K562 (cell line): Measurements from ENCODE around the gene CCDC9. TPM values are rescaled to one million over a fixed set of nuclear protein-coding genes. Genes with fewer than 3 reads are reported as not detected.

ENCODE experiments used
- ASH1L ChIP-seq: fragments of 450-650 bp; IDR thresholded peaks from 2 replicates; pipeline ENCODE4 v1.6.1; 2018; ENCODE audit warnings: borderline replicate concordance, mild to moderate bottlenecking, low read depth; ENCODE audit not compliant: partially characterized antibody
- CBFB ChIP-seq: sonication (generic); formaldehyde crosslinking; IDR thresholded peaks from 2 replicates; pipeline ENCODE4 v1.4.0; 2020; ENCODE audit warnings: mild to moderate bottlenecking, missing genetic modification reagents
- CBX8 ChIP-seq: fragments of 200-600 bp; sonication (generic); IDR thresholded peaks from 2 replicates; pipeline ENCODE4 v1.6.1; 2012; ENCODE audit warnings: borderline replicate concordance, mixed run types, low read depth, mild to moderate bottlenecking, moderate library complexity, mixed read lengths, low read length, control low read depth, inconsistent platforms; ENCODE audit not compliant: poor library complexity, severe bottlenecking; ENCODE audit errors: extremely low read depth
- CREM ChIP-seq: IDR thresholded peaks from 2 replicates; pipeline ENCODE4 v1.6.1; 2014; ENCODE audit warnings: antibody characterized with exemption, low read depth
- DDX20 ChIP-seq: fragments of 450-650 bp; IDR thresholded peaks from 2 replicates; pipeline ENCODE4 v1.6.1; 2016; ENCODE audit warnings: missing genetic modification characterization, low read depth, mild to moderate bottlenecking, missing compliant biosample characterization, moderate library complexity
- EP400 ChIP-seq: fragments of 450-650 bp; IDR thresholded peaks from 2 replicates; pipeline ENCODE4 v1.6.1; 2017; ENCODE audit warnings: antibody characterized with exemption, mild to moderate bottlenecking, moderate library complexity
- GTF2A2 ChIP-seq: IDR thresholded peaks from 2 replicates; pipeline ENCODE4 v1.6.1; 2016; ENCODE audit warnings: mild to moderate bottlenecking, missing genetic modification characterization, missing compliant biosample characterization
- HES1 ChIP-seq: fragments of 450-650 bp; IDR thresholded peaks from 2 replicates; pipeline ENCODE4 v1.6.1; 2016; ENCODE audit warnings: low read depth, mild to moderate bottlenecking, moderate library complexity
- IFI16 ChIP-seq: fragments of 250-450 bp; sonication (Bioruptor Pico); IDR thresholded peaks from 2 replicates; pipeline ENCODE4 v2.1.2; 2022; ENCODE audit warnings: mild to moderate bottlenecking, inconsistent platforms
- LARP7 ChIP-seq: fragments of 450-650 bp; IDR thresholded peaks from 2 replicates; pipeline ENCODE4 v1.6.1; 2016
- MAX ChIP-seq: sonication (generic); formaldehyde crosslinking; IDR thresholded peaks from 2 replicates; pipeline ENCODE4 v1.9.0; 2022; ENCODE audit warnings: mild to moderate bottlenecking, missing genetic modification reagents
- NFRKB ChIP-seq: fragments of 450-650 bp; IDR thresholded peaks from 2 replicates; pipeline ENCODE4 v1.6.1; 2016; ENCODE audit warnings: low read depth
- PHF21A ChIP-seq: fragments of 450-650 bp; IDR thresholded peaks from 2 replicates; pipeline ENCODE4 v1.6.1; 2017; ENCODE audit warnings: low read depth, borderline replicate concordance
- RB1 ChIP-seq: fragments of 450-650 bp; IDR thresholded peaks from 2 replicates; pipeline ENCODE4 v1.6.1; 2017; ENCODE audit warnings: low read depth, mild to moderate bottlenecking
- SAFB2 ChIP-seq: fragments of 200-400 bp; formaldehyde crosslinking; IDR thresholded peaks from 2 replicates; pipeline ENCODE4 v1.6.1; 2018; ENCODE audit warnings: borderline replicate concordance, low read length, low read depth, moderate library complexity; ENCODE audit not compliant: severe bottlenecking
- SIRT6 ChIP-seq: IDR thresholded peaks from one replicate; pipeline ENCODE4 v1.6.1; 2012; ENCODE audit warnings: low read depth, mild to moderate bottlenecking, control low read depth, inconsistent platforms, low read length, moderate library complexity
- SPI1 ChIP-seq: IDR thresholded peaks from 2 replicates; pipeline ENCODE4 v1.6.1; 2011; ENCODE audit warnings: low read depth, low read length, control low read depth, borderline replicate concordance
- SUPT5H ChIP-seq: fragments of 450-650 bp; IDR thresholded peaks from 2 replicates; pipeline ENCODE4 v1.6.1; 2016
- TRIM28 ChIP-seq: fragments of 450-650 bp; IDR thresholded peaks from 2 replicates; pipeline ENCODE4 v1.6.1; 2017
- ZNF589 ChIP-seq: fragments of 200-800 bp; sonication (Bioruptor generic); IDR thresholded peaks from 2 replicates; pipeline ENCODE4 v1.6.1; 2016; ENCODE audit warnings: low read depth, missing genetic modification characterization, missing compliant biosample characterization
- ZNF830 ChIP-seq: fragments of 250-450 bp; sonication (Bioruptor Pico); IDR thresholded peaks from 2 replicates; pipeline ENCODE4 v1.5.0; 2021; ENCODE audit warnings: mild to moderate bottlenecking
- ZSCAN32 ChIP-seq: fragments of 450-650 bp; formaldehyde crosslinking; IDR thresholded peaks from 2 replicates; pipeline ENCODE4 v1.4.0; 2020; ENCODE audit warnings: mild to moderate bottlenecking, moderate library complexity
- polyA plus RNA-seq, 8 experiments: library from polyadenylated mRNA; depleted of rRNA in 4 of 8; stranded (reverse) in 5 of 8; unstranded in 3 of 8; fragments of >200 nt; fragmentation: Nextera tagmentation in 2 of 8; fragmentation: Illumina TruSeq in 1 of 8; extraction: Ambion mirVana in 2 of 8; extraction: Trizol in 1 of 8; gene quantifications; 2 replicates each; pipeline versions ENCODE4 v1.2.1 to v1.2.3, GENCODE V29; 2011 to 2014; ENCODE audit warnings: inconsistent platforms in 1 of 8, missing spikeins in 1 of 8
- total RNA-seq, 7 experiments: library from RNA; depleted of rRNA in 6 of 7; stranded (reverse); fragments of >200 nt in 6 of 7; fragmentation: Illumina TruSeq in 2 of 7; extraction: Trizol in 2 of 7; gene quantifications; 2 replicates each; pipeline versions ENCODE4 v1.2.1 to v1.2.3, GENCODE V29; 2011 to 2021; ENCODE audit warnings: low replicate concordance in 1 of 7
- TF ChIP-seq, protein P1 (sequence below): fragments of 450-650 bp; IDR thresholded peaks from 2 replicates; pipeline ENCODE4 v1.6.1; 2016; ENCODE audit warnings: mild to moderate bottlenecking
- TF ChIP-seq, protein P2 (sequence below): sonication (generic); formaldehyde crosslinking; IDR thresholded peaks from 2 replicates; pipeline ENCODE4 v1.8.0; 2022; ENCODE audit warnings: missing genetic modification reagents, mild to moderate bottlenecking, borderline replicate concordance

CCDC9 gene
- total and polyA plus RNA-seq, 9 of the 15 experiments (the other 6 are each of a cell fraction or from before 2014, with no cell fraction given): 0.23 to 38.6 (median 8.4) TPM

- TF ChIP-seq EP400 (peak; percentile 69), NFRKB (peak; percentile 89), SIRT6 (no peak), ZSCAN32 (CRISPR knock-in tag) (no peak), PHF21A (peak; percentile 7; the same call in 1 of the 2 replicates), IFI16 (no peak), GTF2A2 (tag) (no peak), RB1 (no peak), TRIM28 (peak; percentile 60; the same call in 1 of the 2 replicates), LARP7 (no peak), CREM (peak; percentile 35), ASH1L (peak; percentile 35), ZNF830 (peak; percentile 57; the same call in 1 of the 2 replicates), SUPT5H (no peak; the same call in none of the 2 replicates), SPI1 (peak; percentile 64; the same call in 1 of the 2 replicates), CBFB (CRISPR knock-in tag) (no peak), HES1 (no peak), DDX20 (tag) (no peak), SAFB2 (no peak), MAX (no peak; the same call in 1 of the 2 replicates), ZNF589 (CRISPR knock-in tag) (0 out of 2 replicates have a peak, but pooled peaks have one; percentile 7), CBX8 (no peak)
- TF ChIP-seq, protein P1, sequence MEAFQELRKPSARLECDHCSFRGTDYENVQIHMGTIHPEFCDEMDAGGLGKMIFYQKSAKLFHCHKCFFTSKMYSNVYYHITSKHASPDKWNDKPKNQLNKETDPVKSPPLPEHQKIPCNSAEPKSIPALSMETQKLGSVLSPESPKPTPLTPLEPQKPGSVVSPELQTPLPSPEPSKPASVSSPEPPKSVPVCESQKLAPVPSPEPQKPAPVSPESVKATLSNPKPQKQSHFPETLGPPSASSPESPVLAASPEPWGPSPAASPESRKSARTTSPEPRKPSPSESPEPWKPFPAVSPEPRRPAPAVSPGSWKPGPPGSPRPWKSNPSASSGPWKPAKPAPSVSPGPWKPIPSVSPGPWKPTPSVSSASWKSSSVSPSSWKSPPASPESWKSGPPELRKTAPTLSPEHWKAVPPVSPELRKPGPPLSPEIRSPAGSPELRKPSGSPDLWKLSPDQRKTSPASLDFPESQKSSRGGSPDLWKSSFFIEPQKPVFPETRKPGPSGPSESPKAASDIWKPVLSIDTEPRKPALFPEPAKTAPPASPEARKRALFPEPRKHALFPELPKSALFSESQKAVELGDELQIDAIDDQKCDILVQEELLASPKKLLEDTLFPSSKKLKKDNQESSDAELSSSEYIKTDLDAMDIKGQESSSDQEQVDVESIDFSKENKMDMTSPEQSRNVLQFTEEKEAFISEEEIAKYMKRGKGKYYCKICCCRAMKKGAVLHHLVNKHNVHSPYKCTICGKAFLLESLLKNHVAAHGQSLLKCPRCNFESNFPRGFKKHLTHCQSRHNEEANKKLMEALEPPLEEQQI: no peak
- TF ChIP-seq, protein P2, sequence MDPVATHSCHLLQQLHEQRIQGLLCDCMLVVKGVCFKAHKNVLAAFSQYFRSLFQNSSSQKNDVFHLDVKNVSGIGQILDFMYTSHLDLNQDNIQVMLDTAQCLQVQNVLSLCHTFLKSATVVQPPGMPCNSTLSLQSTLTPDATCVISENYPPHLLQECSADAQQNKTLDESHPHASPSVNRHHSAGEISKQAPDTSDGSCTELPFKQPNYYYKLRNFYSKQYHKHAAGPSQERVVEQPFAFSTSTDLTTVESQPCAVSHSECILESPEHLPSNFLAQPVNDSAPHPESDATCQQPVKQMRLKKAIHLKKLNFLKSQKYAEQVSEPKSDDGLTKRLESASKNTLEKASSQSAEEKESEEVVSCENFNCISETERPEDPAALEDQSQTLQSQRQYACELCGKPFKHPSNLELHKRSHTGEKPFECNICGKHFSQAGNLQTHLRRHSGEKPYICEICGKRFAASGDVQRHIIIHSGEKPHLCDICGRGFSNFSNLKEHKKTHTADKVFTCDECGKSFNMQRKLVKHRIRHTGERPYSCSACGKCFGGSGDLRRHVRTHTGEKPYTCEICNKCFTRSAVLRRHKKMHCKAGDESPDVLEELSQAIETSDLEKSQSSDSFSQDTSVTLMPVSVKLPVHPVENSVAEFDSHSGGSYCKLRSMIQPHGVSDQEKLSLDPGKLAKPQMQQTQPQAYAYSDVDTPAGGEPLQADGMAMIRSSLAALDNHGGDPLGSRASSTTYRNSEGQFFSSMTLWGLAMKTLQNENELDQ: no peak
These were observed 28.8 kb upstream of the CCDC9 start (continued) for GRCh38 chr19:47227352-47228167.
